HL-60 (cell line): Measurements from ENCODE around the gene TACR3.

Experiments used
- GABPA ChIP-seq: IDR thresholded peaks from 2 replicates; pipeline ENCODE4 v1.6.1; 2012; ENCODE audit warnings: low read depth
- POLR2AphosphoS5 ChIP-seq: IDR thresholded peaks from 2 replicates; pipeline ENCODE4 v1.6.1; 2012; ENCODE audit warnings: low read depth
- SPI1 ChIP-seq: IDR thresholded peaks from 2 replicates; pipeline ENCODE4 v1.6.1; 2012; ENCODE audit warnings: low read depth, mild to moderate bottlenecking, borderline replicate concordance
- TF ChIP-seq, protein P1 (sequence below): IDR thresholded peaks from one replicate; pipeline ENCODE4 v1.5.1; 2011; ENCODE audit warnings: low read length, control low read depth, inconsistent platforms; ENCODE audit not compliant: insufficient read depth
- TF ChIP-seq, protein P2 (sequence below): IDR thresholded peaks from 2 replicates; pipeline ENCODE4 v1.6.1; 2012; ENCODE audit warnings: low read depth; ENCODE audit not compliant: insufficient replicate concordance

DNA sequence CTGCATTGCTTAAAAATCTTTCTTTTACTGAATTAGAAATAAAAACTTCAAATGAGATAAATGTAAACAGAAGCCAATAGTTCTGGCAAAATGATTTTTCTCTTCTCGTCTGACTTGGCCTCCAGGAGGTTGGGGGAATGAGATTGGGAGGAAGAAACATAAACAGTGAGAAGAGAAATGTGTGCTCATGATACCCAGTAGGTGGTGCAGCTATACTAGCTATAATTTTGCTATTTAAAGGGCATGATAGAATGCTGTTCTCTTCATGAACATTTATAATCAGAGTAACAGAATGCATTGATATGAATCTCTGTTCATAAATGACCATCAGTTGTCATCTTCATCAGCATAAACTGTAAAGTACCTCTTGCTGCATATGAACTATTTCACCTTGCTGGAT is 85.5 kb downstream of the TACR3 start:
- TF ChIP-seq, protein P1, sequence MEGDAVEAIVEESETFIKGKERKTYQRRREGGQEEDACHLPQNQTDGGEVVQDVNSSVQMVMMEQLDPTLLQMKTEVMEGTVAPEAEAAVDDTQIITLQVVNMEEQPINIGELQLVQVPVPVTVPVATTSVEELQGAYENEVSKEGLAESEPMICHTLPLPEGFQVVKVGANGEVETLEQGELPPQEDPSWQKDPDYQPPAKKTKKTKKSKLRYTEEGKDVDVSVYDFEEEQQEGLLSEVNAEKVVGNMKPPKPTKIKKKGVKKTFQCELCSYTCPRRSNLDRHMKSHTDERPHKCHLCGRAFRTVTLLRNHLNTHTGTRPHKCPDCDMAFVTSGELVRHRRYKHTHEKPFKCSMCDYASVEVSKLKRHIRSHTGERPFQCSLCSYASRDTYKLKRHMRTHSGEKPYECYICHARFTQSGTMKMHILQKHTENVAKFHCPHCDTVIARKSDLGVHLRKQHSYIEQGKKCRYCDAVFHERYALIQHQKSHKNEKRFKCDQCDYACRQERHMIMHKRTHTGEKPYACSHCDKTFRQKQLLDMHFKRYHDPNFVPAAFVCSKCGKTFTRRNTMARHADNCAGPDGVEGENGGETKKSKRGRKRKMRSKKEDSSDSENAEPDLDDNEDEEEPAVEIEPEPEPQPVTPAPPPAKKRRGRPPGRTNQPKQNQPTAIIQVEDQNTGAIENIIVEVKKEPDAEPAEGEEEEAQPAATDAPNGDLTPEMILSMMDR: no peak
- TF ChIP-seq POLR2AphosphoS5 (no peak), SPI1 (no peak), GABPA (no peak)
- TF ChIP-seq, protein P2, sequence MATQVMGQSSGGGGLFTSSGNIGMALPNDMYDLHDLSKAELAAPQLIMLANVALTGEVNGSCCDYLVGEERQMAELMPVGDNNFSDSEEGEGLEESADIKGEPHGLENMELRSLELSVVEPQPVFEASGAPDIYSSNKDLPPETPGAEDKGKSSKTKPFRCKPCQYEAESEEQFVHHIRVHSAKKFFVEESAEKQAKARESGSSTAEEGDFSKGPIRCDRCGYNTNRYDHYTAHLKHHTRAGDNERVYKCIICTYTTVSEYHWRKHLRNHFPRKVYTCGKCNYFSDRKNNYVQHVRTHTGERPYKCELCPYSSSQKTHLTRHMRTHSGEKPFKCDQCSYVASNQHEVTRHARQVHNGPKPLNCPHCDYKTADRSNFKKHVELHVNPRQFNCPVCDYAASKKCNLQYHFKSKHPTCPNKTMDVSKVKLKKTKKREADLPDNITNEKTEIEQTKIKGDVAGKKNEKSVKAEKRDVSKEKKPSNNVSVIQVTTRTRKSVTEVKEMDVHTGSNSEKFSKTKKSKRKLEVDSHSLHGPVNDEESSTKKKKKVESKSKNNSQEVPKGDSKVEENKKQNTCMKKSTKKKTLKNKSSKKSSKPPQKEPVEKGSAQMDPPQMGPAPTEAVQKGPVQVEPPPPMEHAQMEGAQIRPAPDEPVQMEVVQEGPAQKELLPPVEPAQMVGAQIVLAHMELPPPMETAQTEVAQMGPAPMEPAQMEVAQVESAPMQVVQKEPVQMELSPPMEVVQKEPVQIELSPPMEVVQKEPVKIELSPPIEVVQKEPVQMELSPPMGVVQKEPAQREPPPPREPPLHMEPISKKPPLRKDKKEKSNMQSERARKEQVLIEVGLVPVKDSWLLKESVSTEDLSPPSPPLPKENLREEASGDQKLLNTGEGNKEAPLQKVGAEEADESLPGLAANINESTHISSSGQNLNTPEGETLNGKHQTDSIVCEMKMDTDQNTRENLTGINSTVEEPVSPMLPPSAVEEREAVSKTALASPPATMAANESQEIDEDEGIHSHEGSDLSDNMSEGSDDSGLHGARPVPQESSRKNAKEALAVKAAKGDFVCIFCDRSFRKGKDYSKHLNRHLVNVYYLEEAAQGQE: no peak
